Right atrium auricular region (tissue), 2 donors: ENCODE results near the gene GRIP1. TPM values are rescaled to one million over a fixed set of nuclear protein-coding genes. Genes with fewer than 3 reads are reported as not detected.

Experiments used
- DNase-seq: peaks from one replicate; pipeline ENCODE4 v3.0.0-alpha.2; 2019; ENCODE audit warnings: low spot score
- H3K27ac ChIP-seq, 2 donors: fragments of 200-600 bp; sonication (generic); 1 replicate in 1 of 2; 2 replicates in 1 of 2; pipeline ENCODE4 v1.5.1; 2016 to 2019
- H3K27me3 ChIP-seq, 2 donors: fragments of 200-600 bp; sonication (generic); one replicate each; pipeline versions ENCODE4 v1.5.1 to v1.6.0; 2017 to 2019
- H3K36me3 ChIP-seq: fragments of 200-600 bp; sonication (generic); one replicate; pipeline ENCODE4 v1.5.1; 2016
- H3K4me1 ChIP-seq, 2 donors: fragments of 200-600 bp; sonication (generic); one replicate each; pipeline versions ENCODE4 v1.5.1 to v1.6.0; 2017 to 2019
- H3K4me3 ChIP-seq, 2 donors: fragments of 200-600 bp; sonication (generic); 1 replicate in 1 of 2; 2 replicates in 1 of 2; pipeline ENCODE4 v1.5.1; 2017 to 2019; ENCODE audit warnings: mild to moderate bottlenecking in 1 of 2, moderate library complexity in 1 of 2
- H3K9me3 ChIP-seq, 2 donors: fragments of 200-600 bp; sonication (generic); one replicate each; pipeline ENCODE4 v1.5.1; 2019
- CTCF ChIP-seq, 2 donors: fragments of 200-600 bp; sonication (generic); IDR thresholded peaks; one replicate each; pipeline ENCODE4 v1.5.1; 2019; ENCODE audit warnings: antibody characterized with exemption in 2 of 2
- total RNA-seq, 2 donors: library from RNA; depleted of rRNA; stranded (reverse); fragments of >200 nt; gene quantifications; one replicate each; pipeline ENCODE4 v1.1.0, GENCODE V29; 2016

The GRIP1 gene
- total RNA-seq, 2 donors from 2014 or later = 5.3 to 12.6 TPM

GRCh38 chr12:66453844-66454243 is 225.0 kb downstream of the GRIP1 start:
- Histone ChIP-seq H3K27ac (no peak overlapping the region), H3K4me1 (no peaks in the 10 kb centered on the region), H3K27me3 (no peaks in the 10 kb centered on the region), H3K4me3 (no peak overlapping the region), H3K36me3 (no peaks in the 10 kb centered on the region), H3K9me3 (no peaks in the 10 kb centered on the region)
- no peak for TF ChIP-seq CTCF (IDR thresholded peaks at IDR 0.05)
- no peak for DNase-seq

GRCh38 chr12:66453120-66453519 is 225.8 kb downstream of the GRIP1 start:
- Histone ChIP-seq H3K9me3 (no peaks in the 10 kb centered on the region), H3K36me3 (no peaks in the 10 kb centered on the region), H3K4me3 (no peak overlapping the region), H3K27me3 (no peaks in the 10 kb centered on the region), H3K27ac (no peak overlapping the region), H3K4me1 (no peaks in the 10 kb centered on the region)
- TF ChIP-seq CTCF (IDR thresholded peaks at IDR 0.05) = no peak
- no peak for DNase-seq

GRCh38 chr12:66449531-66449930 is 229.3 kb downstream of the GRIP1 start:
- no peak overlapping the region for H3K27ac ChIP-seq
- TF ChIP-seq CTCF (IDR thresholded peaks at IDR 0.05) = no peak
- no peaks in the 10 kb centered on the region for H3K27me3 ChIP-seq
- no peaks in the 10 kb centered on the region for H3K36me3 ChIP-seq
- no peak overlapping the region for H3K4me3 ChIP-seq
- DNase-seq = no peak
- H3K4me1 ChIP-seq = no peaks in the 10 kb centered on the region
- no peaks in the 10 kb centered on the region for H3K9me3 ChIP-seq

- TF ChIP-seq CTCF (IDR thresholded peaks at IDR 0.05) = no peak
- H3K36me3 ChIP-seq = no peaks in the 10 kb centered on the region
- H3K27ac ChIP-seq = no peak overlapping the region
- H3K9me3 ChIP-seq = no peaks in the 10 kb centered on the region
- no peaks in the 10 kb centered on the region for H3K4me1 ChIP-seq
- H3K4me3 ChIP-seq = no peak overlapping the region
- no peak for DNase-seq
- H3K27me3 ChIP-seq = no peaks in the 10 kb centered on the region
These were observed 231.2 kb downstream of the GRIP1 start for GRCh38 chr12:66447643-66448042.

- no peak overlapping the region for H3K27ac ChIP-seq
- DNase-seq = no peak
These were observed 232.6 kb downstream of the GRIP1 start for GRCh38 chr12:66446276-66446675.

More at GRCh38 chr12:66446276-66446675, 232.6 kb downstream of the GRIP1 start:
- Histone ChIP-seq H3K27me3 (no peaks in the 10 kb centered on the region), H3K4me1 (no peaks in the 10 kb centered on the region), H3K36me3 (no peaks in the 10 kb centered on the region), H3K4me3 (no peak overlapping the region), H3K9me3 (no peaks in the 10 kb centered on the region)
- no peak for TF ChIP-seq CTCF (IDR thresholded peaks at IDR 0.05)
